ENCODE measurements around the gene TTLL5.

The TTLL5 gene

GRCh38 chr14:75630695-75631452 lies 30.2 kb upstream of the TTLL5 start:
- Histone ChIP-seq H3K9ac (ENCODE audit: low read length) (peak overlapping the region; percentile 67), H3K4me3 (ENCODE audit: low read depth, low read length) (peak overlapping the region; percentile 36), H3K27ac (ENCODE audit: low read depth, low read length) (peak overlapping the region; percentile 82)

GRCh38 chr14:75631453-75631831 lies 29.6 kb upstream of the TTLL5 start:
- Histone ChIP-seq H3K27ac (ENCODE audit: low read depth, low read length) (peak overlapping the region; percentile 82), H3K4me3 (ENCODE audit: low read depth, low read length) (peak overlapping the region; percentile 32), H3K27me3 (ENCODE audit: control insufficient read depth, insufficient read depth, low read length) (no peaks in the 10 kb centered on the region), H3K4me1 (ENCODE audit: control insufficient read depth, insufficient read depth, low read length) (peaks cover 38% of the 10 kb centered on the region), H3K36me3 (ENCODE audit: control insufficient read depth, insufficient read depth, low read length) (no peaks in the 10 kb centered on the region), H3K9me3 (ENCODE audit: control insufficient read depth, insufficient read depth, low read depth, low read length) (no peaks in the 10 kb centered on the region), H3K9ac (ENCODE audit: low read length) (peak overlapping the region; percentile 67)

More at GRCh38 chr14:75630695-75631452, 30.2 kb upstream of the TTLL5 start:
- Histone ChIP-seq H3K9me3 (ENCODE audit: control insufficient read depth, insufficient read depth, low read depth, low read length) (no peaks in the 10 kb centered on the region), H3K4me1 (ENCODE audit: control insufficient read depth, insufficient read depth, low read length) (peaks cover 32% of the 10 kb centered on the region), H3K36me3 (ENCODE audit: control insufficient read depth, insufficient read depth, low read length) (no peaks in the 10 kb centered on the region), H3K27me3 (ENCODE audit: control insufficient read depth, insufficient read depth, low read length) (no peaks in the 10 kb centered on the region)

GRCh38 chr14:75634848-75635247 lies 26.2 kb upstream of the TTLL5 start:
- Histone ChIP-seq H3K27ac (ENCODE audit: low read depth, low read length) (no peak overlapping the region), H3K27me3 (ENCODE audit: control insufficient read depth, insufficient read depth, low read length) (no peaks in the 10 kb centered on the region), H3K4me3 (ENCODE audit: low read depth, low read length) (no peak overlapping the region), H3K9ac (ENCODE audit: low read length) (no peak overlapping the region), H3K36me3 (ENCODE audit: control insufficient read depth, insufficient read depth, low read length) (no peaks in the 10 kb centered on the region), H3K9me3 (ENCODE audit: control insufficient read depth, insufficient read depth, low read depth, low read length) (no peaks in the 10 kb centered on the region), H3K4me1 (ENCODE audit: control insufficient read depth, insufficient read depth, low read length) (peaks cover 33% of the 10 kb centered on the region)

GRCh38 chr14:75636100-75636692 lies 24.9 kb upstream of the TTLL5 start:
- no peak overlapping the region for H3K4me3 ChIP-seq (ENCODE audit: low read depth, low read length)
- H3K27me3 ChIP-seq (ENCODE audit: control insufficient read depth, insufficient read depth, low read length), result no peaks in the 10 kb centered on the region
- H3K4me1 ChIP-seq (ENCODE audit: control insufficient read depth, insufficient read depth, low read length), result peaks cover 21% of the 10 kb centered on the region
- H3K36me3 ChIP-seq (ENCODE audit: control insufficient read depth, insufficient read depth, low read length), result no peaks in the 10 kb centered on the region
- H3K9ac ChIP-seq (ENCODE audit: low read length), result no peak overlapping the region
- no peaks in the 10 kb centered on the region for H3K9me3 ChIP-seq (ENCODE audit: control insufficient read depth, insufficient read depth, low read depth, low read length)
- no peak overlapping the region for H3K27ac ChIP-seq (ENCODE audit: low read depth, low read length)

GRCh38 chr14:75640876-75641275 lies 20.2 kb upstream of the TTLL5 start:
- Histone ChIP-seq H3K27me3 (ENCODE audit: control insufficient read depth, insufficient read depth, low read length) (no peaks in the 10 kb centered on the region), H3K9me3 (ENCODE audit: control insufficient read depth, insufficient read depth, low read depth, low read length) (no peaks in the 10 kb centered on the region), H3K4me3 (ENCODE audit: low read depth, low read length) (no peak overlapping the region), H3K4me1 (ENCODE audit: control insufficient read depth, insufficient read depth, low read length) (peaks cover 7% of the 10 kb centered on the region), H3K27ac (ENCODE audit: low read depth, low read length) (no peak overlapping the region), H3K36me3 (ENCODE audit: control insufficient read depth, insufficient read depth, low read length) (0 out of 2 replicates have a peak, but pooled peaks cover 4% of the 10 kb centered on the region), H3K9ac (ENCODE audit: low read length) (no peak overlapping the region)

- Histone ChIP-seq H3K27me3 (ENCODE audit: control insufficient read depth, insufficient read depth, low read length) (no peaks in the 10 kb centered on the region), H3K4me1 (ENCODE audit: control insufficient read depth, insufficient read depth, low read length) (peaks cover 3% of the 10 kb centered on the region; the same call in 1 of the 2 replicates), H3K4me3 (ENCODE audit: low read depth, low read length) (no peak overlapping the region), H3K9ac (ENCODE audit: low read length) (no peak overlapping the region), H3K9me3 (ENCODE audit: control insufficient read depth, insufficient read depth, low read depth, low read length) (no peaks in the 10 kb centered on the region), H3K27ac (ENCODE audit: low read depth, low read length) (no peak overlapping the region), H3K36me3 (ENCODE audit: control insufficient read depth, insufficient read depth, low read length) (peaks cover 15% of the 10 kb centered on the region)
Observed at GRCh38 chr14:75643985-75644384, 17.1 kb upstream of the TTLL5 start.

GRCh38 chr14:75645056-75645455 lies 16.0 kb upstream of the TTLL5 start:
- no peaks in the 10 kb centered on the region for H3K27me3 ChIP-seq (ENCODE audit: control insufficient read depth, insufficient read depth, low read length)
- no peak overlapping the region for H3K9ac ChIP-seq (ENCODE audit: low read length)
- H3K27ac ChIP-seq (ENCODE audit: low read depth, low read length), result no peak overlapping the region
- H3K9me3 ChIP-seq (ENCODE audit: control insufficient read depth, insufficient read depth, low read depth, low read length), result no peaks in the 10 kb centered on the region
- H3K4me3 ChIP-seq (ENCODE audit: low read depth, low read length), result no peak overlapping the region
- H3K36me3 ChIP-seq (ENCODE audit: control insufficient read depth, insufficient read depth, low read length), result peaks cover 26% of the 10 kb centered on the region
- H3K4me1 ChIP-seq (ENCODE audit: control insufficient read depth, insufficient read depth, low read length), result peaks cover 3% of the 10 kb centered on the region; the same call in 1 of the 2 replicates

GRCh38 chr14:75646762-75647161 lies 14.3 kb upstream of the TTLL5 start:
- no peaks in the 10 kb centered on the region for H3K9me3 ChIP-seq (ENCODE audit: control insufficient read depth, insufficient read depth, low read depth, low read length)
- no peak overlapping the region for H3K27ac ChIP-seq (ENCODE audit: low read depth, low read length)
- H3K4me1 ChIP-seq (ENCODE audit: control insufficient read depth, insufficient read depth, low read length), result peaks cover 3% of the 10 kb centered on the region; the same call in 1 of the 2 replicates
- H3K9ac ChIP-seq (ENCODE audit: low read length), result no peak overlapping the region
- H3K4me3 ChIP-seq (ENCODE audit: low read depth, low read length), result no peak overlapping the region
- no peaks in the 10 kb centered on the region for H3K27me3 ChIP-seq (ENCODE audit: control insufficient read depth, insufficient read depth, low read length)
- H3K36me3 ChIP-seq (ENCODE audit: control insufficient read depth, insufficient read depth, low read length), result peaks cover 43% of the 10 kb centered on the region

- H3K9me3 ChIP-seq (ENCODE audit: control insufficient read depth, insufficient read depth, low read depth, low read length), result no peaks in the 10 kb centered on the region
- peaks cover 49% of the 10 kb centered on the region for H3K36me3 ChIP-seq (ENCODE audit: control insufficient read depth, insufficient read depth, low read length)
- no peak overlapping the region for H3K4me3 ChIP-seq (ENCODE audit: low read depth, low read length)
- no peak overlapping the region for H3K9ac ChIP-seq (ENCODE audit: low read length)
- peaks cover 3% of the 10 kb centered on the region; the same call in 1 of the 2 replicates for H3K4me1 ChIP-seq (ENCODE audit: control insufficient read depth, insufficient read depth, low read length)
- no peak overlapping the region for H3K27ac ChIP-seq (ENCODE audit: low read depth, low read length)
- H3K27me3 ChIP-seq (ENCODE audit: control insufficient read depth, insufficient read depth, low read length), result no peaks in the 10 kb centered on the region
Observed at GRCh38 chr14:75647640-75648039, 13.4 kb upstream of the TTLL5 start.

- Histone ChIP-seq H3K4me1 (ENCODE audit: control insufficient read depth, insufficient read depth, low read length) (peaks cover 3% of the 10 kb centered on the region; the same call in 1 of the 2 replicates), H3K36me3 (ENCODE audit: control insufficient read depth, insufficient read depth, low read length) (peaks cover 53% of the 10 kb centered on the region), H3K4me3 (ENCODE audit: low read depth, low read length) (no peak overlapping the region), H3K9ac (ENCODE audit: low read length) (no peak overlapping the region), H3K27ac (ENCODE audit: low read depth, low read length) (no peak overlapping the region), H3K9me3 (ENCODE audit: control insufficient read depth, insufficient read depth, low read depth, low read length) (no peaks in the 10 kb centered on the region), H3K27me3 (ENCODE audit: control insufficient read depth, insufficient read depth, low read length) (no peaks in the 10 kb centered on the region)
Observed at GRCh38 chr14:75648066-75648838, 12.8 kb upstream of the TTLL5 start.

- Histone ChIP-seq H3K27me3 (ENCODE audit: control insufficient read depth, insufficient read depth, low read length) (no peaks in the 10 kb centered on the region), H3K9me3 (ENCODE audit: control insufficient read depth, insufficient read depth, low read depth, low read length) (no peaks in the 10 kb centered on the region), H3K4me3 (ENCODE audit: low read depth, low read length) (no peak overlapping the region), H3K27ac (ENCODE audit: low read depth, low read length) (no peak overlapping the region), H3K4me1 (ENCODE audit: control insufficient read depth, insufficient read depth, low read length) (peaks cover 3% of the 10 kb centered on the region; the same call in 1 of the 2 replicates), H3K36me3 (ENCODE audit: control insufficient read depth, insufficient read depth, low read length) (peaks cover 54% of the 10 kb centered on the region), H3K9ac (ENCODE audit: low read length) (no peak overlapping the region)
Observed at GRCh38 chr14:75649337-75649736, 11.7 kb upstream of the TTLL5 start.
